GM10248 (cell line): Measurements from ENCODE around the gene EPB42.

Experiments used
- CTCF ChIA-PET: fragments of 300-600 bp; sonication (Branson Sonifier 250); formaldehyde crosslinking; extraction: SDS; loops from one replicate; lab custom pipeline; 2021; ENCODE audit warnings: antibody characterized with exemption; lab: Yijun Ruan, JAX
- POLR2A ChIA-PET: fragments of 350-650 bp; sonication (Branson Sonifier 250); formaldehyde crosslinking; extraction: SDS; loops from one replicate; lab custom pipeline; 2020; ENCODE audit warnings: antibody characterized with exemption; lab: Yijun Ruan, JAX
- DNase-seq: peaks from one replicate; pipeline ENCODE4 v3.0.0; 2012; ENCODE audit errors: extremely low spot score
- TF ChIP-seq, protein P1 (sequence below): IDR thresholded peaks from 2 replicates; pipeline ENCODE4 v1.5.1; 2012; ENCODE audit warnings: mild to moderate bottlenecking, low read depth; ENCODE audit errors: extremely low read depth, missing control alignments, control extremely low read depth

Gene EPB42

DNA sequence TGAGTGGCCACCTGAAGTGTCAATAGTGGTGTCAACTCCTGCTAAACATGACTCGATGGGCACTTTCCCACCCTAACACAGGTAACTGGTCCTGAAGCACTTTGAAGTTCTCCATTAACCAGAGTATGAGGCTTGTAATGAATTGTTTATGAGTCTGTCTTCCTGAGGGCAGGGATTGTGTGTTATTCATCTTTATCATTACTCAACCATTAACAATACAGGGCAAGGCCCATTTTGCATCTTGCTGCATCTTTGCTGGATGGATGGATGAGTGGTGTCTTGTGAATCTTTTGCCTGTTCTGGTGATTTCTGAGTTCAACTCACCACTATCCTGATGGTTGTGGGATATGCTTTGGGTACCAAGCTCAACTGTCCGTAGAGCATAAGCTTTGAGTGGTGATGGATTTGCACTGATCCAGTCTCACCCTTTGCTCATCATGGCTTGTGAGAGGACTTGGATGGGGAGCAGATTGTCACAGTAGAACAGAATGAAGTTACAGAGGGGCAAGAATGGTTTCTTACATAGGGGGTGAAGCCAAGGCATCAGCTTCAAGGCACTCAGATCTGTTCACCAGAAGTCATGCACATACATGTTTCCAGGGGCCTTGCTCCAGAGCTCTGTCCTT, 22.3 kb upstream of the EPB42 start:
- DNase-seq: no peak
- ChIA-PET POLR2A (no interaction called here), CTCF (interaction anchor here (2.5 to 9.0 kb wide), 5 partner anchors 8 to 43 kb away, joined by 8 to 72 read pairs (median 46); partner anchors contain the start of gene TGM5)
- TF ChIP-seq, protein P1, sequence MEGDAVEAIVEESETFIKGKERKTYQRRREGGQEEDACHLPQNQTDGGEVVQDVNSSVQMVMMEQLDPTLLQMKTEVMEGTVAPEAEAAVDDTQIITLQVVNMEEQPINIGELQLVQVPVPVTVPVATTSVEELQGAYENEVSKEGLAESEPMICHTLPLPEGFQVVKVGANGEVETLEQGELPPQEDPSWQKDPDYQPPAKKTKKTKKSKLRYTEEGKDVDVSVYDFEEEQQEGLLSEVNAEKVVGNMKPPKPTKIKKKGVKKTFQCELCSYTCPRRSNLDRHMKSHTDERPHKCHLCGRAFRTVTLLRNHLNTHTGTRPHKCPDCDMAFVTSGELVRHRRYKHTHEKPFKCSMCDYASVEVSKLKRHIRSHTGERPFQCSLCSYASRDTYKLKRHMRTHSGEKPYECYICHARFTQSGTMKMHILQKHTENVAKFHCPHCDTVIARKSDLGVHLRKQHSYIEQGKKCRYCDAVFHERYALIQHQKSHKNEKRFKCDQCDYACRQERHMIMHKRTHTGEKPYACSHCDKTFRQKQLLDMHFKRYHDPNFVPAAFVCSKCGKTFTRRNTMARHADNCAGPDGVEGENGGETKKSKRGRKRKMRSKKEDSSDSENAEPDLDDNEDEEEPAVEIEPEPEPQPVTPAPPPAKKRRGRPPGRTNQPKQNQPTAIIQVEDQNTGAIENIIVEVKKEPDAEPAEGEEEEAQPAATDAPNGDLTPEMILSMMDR: no peak

GRCh38 chr15:43242616-43243015, 21.8 kb upstream of the EPB42 start:
- CTCF ChIA-PET: interaction anchor here (2.5 to 9.0 kb wide), 4 partner anchors 9 to 43 kb away, joined by 8 to 72 read pairs (median 40); partner anchors contain the start of gene TGM5
- TF ChIP-seq, protein P1: no peak
- POLR2A ChIA-PET: no interaction called here
- no peak for DNase-seq

DNA sequence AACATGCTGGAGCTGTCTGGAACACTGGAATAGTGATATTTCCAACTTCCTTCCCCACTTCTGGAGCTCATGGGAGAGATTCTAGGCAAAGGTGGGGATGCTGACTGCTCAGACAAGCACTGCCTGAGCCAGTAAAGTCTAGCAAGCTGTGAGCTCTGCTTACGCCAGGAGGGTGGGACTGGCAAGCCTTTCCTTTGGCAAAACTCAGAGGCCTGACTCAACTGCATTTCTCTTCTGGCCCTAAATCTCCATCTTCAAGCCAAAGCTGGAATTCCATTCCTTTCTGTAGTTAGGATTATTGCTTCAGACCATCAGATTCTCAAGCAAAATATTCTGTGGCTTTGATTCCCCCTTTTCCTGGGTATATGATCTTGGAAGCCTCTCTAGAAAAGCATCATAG, 20.3 kb upstream of the EPB42 start:
- CTCF ChIA-PET: interaction anchor here (1.2 to 9.0 kb wide), 6 partner anchors 10 to 45 kb away, joined by 3 to 72 read pairs (median 22); partner anchors contain the start of gene TGM5
- DNase-seq: no peak
- POLR2A ChIA-PET: interaction anchor here (0.6 kb wide), 2 partner anchors 139 to 643 kb away, joined by 6 read pairs; no protein-coding TSS in a partner anchor
- TF ChIP-seq, protein P1: no peak

- peak; percentile 64 for DNase-seq
- TF ChIP-seq, protein P1: no peak
- ChIA-PET POLR2A (no interaction called here), CTCF (interaction anchor here (1.2 to 9.0 kb wide), 3 partner anchors 11 to 29 kb away, joined by 3 to 72 read pairs (median 46); partner anchors contain the start of gene TGM5)
Measured at GRCh38 chr15:43239732-43240491, 19.1 kb upstream of the EPB42 start.

DNA sequence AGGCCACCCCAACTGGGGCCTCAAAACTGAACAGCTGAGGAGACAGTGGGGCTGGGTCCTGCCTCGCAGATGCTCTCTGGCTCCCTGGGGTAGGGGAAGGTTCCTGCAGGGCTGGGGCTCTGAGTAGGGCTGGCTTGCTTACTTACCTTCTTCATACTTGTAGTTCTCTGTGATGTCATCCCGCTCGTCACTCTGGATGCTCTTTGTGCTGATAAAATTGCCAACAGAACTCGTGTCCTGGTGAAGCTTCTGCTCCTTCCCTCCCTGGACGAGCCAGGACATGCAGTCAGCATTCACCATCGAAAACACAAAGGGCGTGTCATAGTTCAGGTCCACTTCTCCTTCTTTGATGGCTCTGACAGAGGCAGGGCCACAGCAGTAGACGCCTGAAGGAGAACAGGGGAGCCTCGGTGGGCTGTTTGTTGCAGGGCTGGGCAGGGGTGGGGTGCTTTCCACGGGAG, 17.9 kb upstream of the EPB42 start:
- no peak for DNase-seq
- ChIA-PET POLR2A (interaction anchor here (0.7 kb wide), 1 partner anchor 53 kb away, joined by 4 read pairs; no protein-coding TSS in a partner anchor), CTCF (interaction anchor here (0.7 to 9.0 kb wide), 4 partner anchors 9 to 47 kb away, joined by 3 to 72 read pairs (median 28); partner anchors contain the start of gene TGM5)
- TF ChIP-seq, protein P1: no peak

GRCh38 chr15:43237842-43238470, 17.1 kb upstream of the EPB42 start:
- CTCF ChIA-PET: interaction anchor here (0.7 to 9.0 kb wide), 4 partner anchors 8 to 47 kb away, joined by 3 to 72 read pairs (median 28); partner anchors contain the start of gene TGM5
- POLR2A ChIA-PET: no interaction called here
- TF ChIP-seq, protein P1: no peak
- DNase-seq: no peak
